Lower leg skin (tissue), 4 donors: Measurements from ENCODE around the gene E2F1. TPM values are rescaled to one million over a fixed set of nuclear protein-coding genes. Genes with fewer than 3 reads are reported as not detected.

Experiments used
- DNase-seq, 2 donors: peaks; one replicate each; pipeline ENCODE4 v3.0.0-alpha.2; 2019; ENCODE audit warnings: low spot score in 2 of 2
- H3K4me3 ChIP-seq: fragments of 200-600 bp; sonication (generic); 2 replicates; pipeline ENCODE4 v1.5.1; 2017; ENCODE audit warnings: mild to moderate bottlenecking, low read depth; ENCODE audit not compliant: poor library complexity, severe bottlenecking
- POLR2A ChIP-seq, 2 donors: fragments of 450-650 bp; IDR thresholded peaks; one replicate each; pipeline ENCODE4 v1.6.1; 2016 to 2017; ENCODE audit warnings: antibody characterized with exemption in 2 of 2, mild to moderate bottlenecking in 1 of 2, moderate library complexity in 1 of 2
- WGBS, 2 donors: methylation state at CpG; one replicate each; pipeline ENCODE4 v1.1.5; 2018; 5-methylcytosine and 5-hydroxymethylcytosine counted together
- intact Hi-C: fragments of 100-400 bp; cut with DNase I; formaldehyde crosslinking; loops from one replicate; pipeline ENCODE4 v1.15.0; 2023; ENCODE audit warnings: low total_unique reads
- total RNA-seq, 4 donors: library from RNA; depleted of rRNA; stranded (reverse); fragments of >200 nt; gene quantifications; one replicate each; pipeline ENCODE4 v1.1.0, GENCODE V29; 2016
- TF ChIP-seq, protein P1 (sequence below), 3 donors: fragments of 450-650 bp; IDR thresholded peaks; one replicate each; pipeline ENCODE4 v1.5.1; 2016; ENCODE audit warnings: antibody characterized with exemption in 3 of 3, mild to moderate bottlenecking in 3 of 3, moderate library complexity in 2 of 3

E2F1 gene
- total RNA-seq, 4 donors from 2014 or later: 1.4 to 6.3 (median 5.7) TPM

- intact Hi-C loops: no loop called here
- WGBS, 2 donors: 92 to 94% methylated on average over 11 to 12 of the region's 12 CpGs
- TF ChIP-seq, protein P1, sequence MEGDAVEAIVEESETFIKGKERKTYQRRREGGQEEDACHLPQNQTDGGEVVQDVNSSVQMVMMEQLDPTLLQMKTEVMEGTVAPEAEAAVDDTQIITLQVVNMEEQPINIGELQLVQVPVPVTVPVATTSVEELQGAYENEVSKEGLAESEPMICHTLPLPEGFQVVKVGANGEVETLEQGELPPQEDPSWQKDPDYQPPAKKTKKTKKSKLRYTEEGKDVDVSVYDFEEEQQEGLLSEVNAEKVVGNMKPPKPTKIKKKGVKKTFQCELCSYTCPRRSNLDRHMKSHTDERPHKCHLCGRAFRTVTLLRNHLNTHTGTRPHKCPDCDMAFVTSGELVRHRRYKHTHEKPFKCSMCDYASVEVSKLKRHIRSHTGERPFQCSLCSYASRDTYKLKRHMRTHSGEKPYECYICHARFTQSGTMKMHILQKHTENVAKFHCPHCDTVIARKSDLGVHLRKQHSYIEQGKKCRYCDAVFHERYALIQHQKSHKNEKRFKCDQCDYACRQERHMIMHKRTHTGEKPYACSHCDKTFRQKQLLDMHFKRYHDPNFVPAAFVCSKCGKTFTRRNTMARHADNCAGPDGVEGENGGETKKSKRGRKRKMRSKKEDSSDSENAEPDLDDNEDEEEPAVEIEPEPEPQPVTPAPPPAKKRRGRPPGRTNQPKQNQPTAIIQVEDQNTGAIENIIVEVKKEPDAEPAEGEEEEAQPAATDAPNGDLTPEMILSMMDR (IDR thresholded peaks at IDR 0.05): no peak
- TF ChIP-seq POLR2A (IDR thresholded peaks at IDR 0.05): no peak
- H3K4me3 ChIP-seq: no peak overlapping the region
- DNase-seq: peak in 1 of 2 donors; percentile 84
These were observed 28.5 kb downstream of the E2F1 start for GRCh38 chr20:33657704-33658095.

DNA sequence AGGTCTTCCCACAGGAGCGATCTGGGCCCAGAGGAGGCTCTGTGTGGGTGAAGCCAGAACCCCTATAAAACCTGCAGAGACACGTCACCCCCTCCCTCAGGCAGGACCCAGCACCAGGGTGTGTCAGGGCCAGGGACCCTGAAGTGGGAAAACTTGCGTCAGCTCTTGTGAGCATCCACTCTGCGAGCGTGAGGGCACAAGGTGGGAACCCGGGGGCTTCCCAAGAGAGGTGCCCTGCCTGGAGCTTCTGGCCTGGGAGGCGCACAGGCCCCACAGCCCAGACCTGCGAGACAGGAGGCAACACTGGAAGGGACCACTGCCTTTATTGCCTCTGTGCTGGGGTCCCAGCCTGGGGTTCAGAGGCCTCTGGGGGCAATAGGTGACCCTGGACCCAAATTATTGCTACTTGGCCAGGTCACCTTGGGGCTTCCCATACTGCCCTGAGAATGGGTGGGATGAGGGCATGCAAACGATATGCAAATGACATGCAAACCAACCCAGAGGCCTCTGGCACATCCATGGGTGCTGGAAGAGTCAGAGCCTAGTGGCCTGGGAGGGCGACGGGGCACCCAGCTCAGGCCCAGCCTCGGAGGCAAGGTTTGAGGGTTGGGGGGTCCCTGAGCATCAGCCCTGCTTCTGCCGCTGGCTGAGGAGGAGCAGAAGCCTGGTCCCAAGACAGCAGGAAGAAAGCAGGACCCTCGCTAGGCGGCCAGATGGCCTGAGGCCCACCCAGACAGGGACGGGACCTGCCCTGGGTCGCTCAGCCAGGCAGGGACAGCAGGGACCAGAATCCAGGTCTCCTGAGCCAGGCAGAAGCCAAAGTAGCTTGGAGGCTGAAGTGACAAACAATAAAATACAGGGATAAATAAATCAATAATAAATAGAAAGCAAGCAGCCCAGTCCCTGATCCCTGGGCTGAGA is 29.1 kb downstream of the E2F1 start:
- WGBS, 2 donors: 92 to 94% methylated on average over 15 to 16 of the region's 17 CpGs
- TF ChIP-seq POLR2A (IDR thresholded peaks at IDR 0.05): no peak
- TF ChIP-seq, protein P1 (IDR thresholded peaks at IDR 0.05): no peak
- no peak overlapping the region for H3K4me3 ChIP-seq
- intact Hi-C loops: no loop called here
- DNase-seq: no peak

- TF ChIP-seq, protein P1 (IDR thresholded peaks at IDR 0.05): no peak
- no peak for TF ChIP-seq POLR2A (IDR thresholded peaks at IDR 0.05)
- intact Hi-C loops: no loop called here
- 91 to 99% methylated on average over 10 of the region's 10 CpGs for WGBS, 2 donors
- DNase-seq: peak in 1 of 2 donors; percentile 84
- no peak overlapping the region for H3K4me3 ChIP-seq
These were observed 30.0 kb downstream of the E2F1 start for GRCh38 chr20:33656010-33656782.

- intact Hi-C loops: no loop called here
- WGBS, 2 donors: 45 to 62% methylated on average over 4 of the region's 4 CpGs
- H3K4me3 ChIP-seq: no peak overlapping the region
These were observed 31.0 kb downstream of the E2F1 start for GRCh38 chr20:33655164-33655563.

DNA sequence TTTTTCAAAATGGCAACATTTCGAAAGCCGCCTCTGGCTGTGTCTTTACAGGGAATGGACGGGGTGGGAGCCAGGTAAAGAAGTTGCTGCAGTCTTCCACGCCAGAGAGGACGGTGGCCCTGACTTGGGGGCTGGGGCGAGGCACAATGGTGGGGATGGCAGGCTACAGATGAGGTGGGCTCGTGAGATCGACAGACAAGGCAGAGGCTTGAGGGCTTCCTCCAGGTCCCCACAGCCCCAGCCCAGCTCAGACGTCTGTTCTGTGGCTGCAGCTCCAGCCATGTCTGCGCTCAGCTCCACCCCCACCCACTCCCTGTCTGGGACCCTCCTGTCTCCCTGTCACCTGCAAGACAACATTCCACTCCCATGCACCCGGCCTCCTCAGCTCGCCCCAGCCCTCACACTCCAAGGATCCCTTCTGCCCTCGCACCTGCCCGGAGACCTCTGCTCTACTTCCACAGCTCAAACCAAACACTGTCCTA is 31.5 kb downstream of the E2F1 start:
- TF ChIP-seq, protein P1 (IDR thresholded peaks at IDR 0.05): no peak
- no peak for TF ChIP-seq POLR2A (IDR thresholded peaks at IDR 0.05)
- intact Hi-C loops: no loop called here
- WGBS, 2 donors: 49 to 59% methylated on average over 14 of the region's 14 CpGs
- peak in 1 of 2 donors; percentile 84 for DNase-seq
- no peak overlapping the region for H3K4me3 ChIP-seq

More at GRCh38 chr20:33655164-33655563, 31.0 kb downstream of the E2F1 start:
- no peak for DNase-seq
- TF ChIP-seq POLR2A (IDR thresholded peaks at IDR 0.05): no peak
- TF ChIP-seq, protein P1 (IDR thresholded peaks at IDR 0.05): no peak
